ENCODE results near the gene NUAK1. TPM values are rescaled to one million over a fixed set of nuclear protein-coding genes. Genes with fewer than 3 reads are reported as not detected.

NUAK1 gene
- total RNA-seq, 1 experiment from 2014 or later = 1.3 TPM

- no peak for DNase-seq (ENCODE audit: low spot score)
- no peak for TF ChIP-seq EZH2 (IDR thresholded peaks at IDR 0.05; ENCODE audit: borderline replicate concordance, low read depth, low read length, poor library complexity, severe bottlenecking)
- TF ChIP-seq, protein P1, sequence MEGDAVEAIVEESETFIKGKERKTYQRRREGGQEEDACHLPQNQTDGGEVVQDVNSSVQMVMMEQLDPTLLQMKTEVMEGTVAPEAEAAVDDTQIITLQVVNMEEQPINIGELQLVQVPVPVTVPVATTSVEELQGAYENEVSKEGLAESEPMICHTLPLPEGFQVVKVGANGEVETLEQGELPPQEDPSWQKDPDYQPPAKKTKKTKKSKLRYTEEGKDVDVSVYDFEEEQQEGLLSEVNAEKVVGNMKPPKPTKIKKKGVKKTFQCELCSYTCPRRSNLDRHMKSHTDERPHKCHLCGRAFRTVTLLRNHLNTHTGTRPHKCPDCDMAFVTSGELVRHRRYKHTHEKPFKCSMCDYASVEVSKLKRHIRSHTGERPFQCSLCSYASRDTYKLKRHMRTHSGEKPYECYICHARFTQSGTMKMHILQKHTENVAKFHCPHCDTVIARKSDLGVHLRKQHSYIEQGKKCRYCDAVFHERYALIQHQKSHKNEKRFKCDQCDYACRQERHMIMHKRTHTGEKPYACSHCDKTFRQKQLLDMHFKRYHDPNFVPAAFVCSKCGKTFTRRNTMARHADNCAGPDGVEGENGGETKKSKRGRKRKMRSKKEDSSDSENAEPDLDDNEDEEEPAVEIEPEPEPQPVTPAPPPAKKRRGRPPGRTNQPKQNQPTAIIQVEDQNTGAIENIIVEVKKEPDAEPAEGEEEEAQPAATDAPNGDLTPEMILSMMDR (conservative IDR thresholded peaks at IDR 0.05; ENCODE audit: low read depth, low read length) = no peak
- no peak overlapping the region for H3K4me3 ChIP-seq (ENCODE audit: low read depth, low read length, poor library complexity, severe bottlenecking)
- no peaks in the 10 kb centered on the region for H3K4me1 ChIP-seq (ENCODE audit: insufficient read depth, low read length, poor library complexity, severe bottlenecking)
- no peaks in the 10 kb centered on the region for H3K27me3 ChIP-seq (replicated peaks; ENCODE audit: insufficient read depth, low read depth, low read length, poor library complexity)
- no peaks in the 10 kb centered on the region for H3K36me3 ChIP-seq (ENCODE audit: insufficient read depth, low read length, poor library complexity, severe bottlenecking)
- no TSS peak for BruUV-seq (replicated peaks)
- no peak overlapping the region for H3K27ac ChIP-seq (ENCODE audit: low read depth, low read length, poor library complexity, severe bottlenecking)
- H3K9me3 ChIP-seq (ENCODE audit: low read depth, low read length, poor library complexity, severe bottlenecking) = no peaks in the 10 kb centered on the region
- intact Hi-C loops (cut with micrococcal nuclease; ENCODE audit: unreplicated experiment) = no loop called here
- POLR2A ChIA-PET (ENCODE audit: low non-redundant PET) = no interaction called here
- CTCF ChIA-PET = no interaction called here
These were observed 106.8 kb downstream of the NUAK1 start for GRCh38 chr12:106031761-106032622.

DNA sequence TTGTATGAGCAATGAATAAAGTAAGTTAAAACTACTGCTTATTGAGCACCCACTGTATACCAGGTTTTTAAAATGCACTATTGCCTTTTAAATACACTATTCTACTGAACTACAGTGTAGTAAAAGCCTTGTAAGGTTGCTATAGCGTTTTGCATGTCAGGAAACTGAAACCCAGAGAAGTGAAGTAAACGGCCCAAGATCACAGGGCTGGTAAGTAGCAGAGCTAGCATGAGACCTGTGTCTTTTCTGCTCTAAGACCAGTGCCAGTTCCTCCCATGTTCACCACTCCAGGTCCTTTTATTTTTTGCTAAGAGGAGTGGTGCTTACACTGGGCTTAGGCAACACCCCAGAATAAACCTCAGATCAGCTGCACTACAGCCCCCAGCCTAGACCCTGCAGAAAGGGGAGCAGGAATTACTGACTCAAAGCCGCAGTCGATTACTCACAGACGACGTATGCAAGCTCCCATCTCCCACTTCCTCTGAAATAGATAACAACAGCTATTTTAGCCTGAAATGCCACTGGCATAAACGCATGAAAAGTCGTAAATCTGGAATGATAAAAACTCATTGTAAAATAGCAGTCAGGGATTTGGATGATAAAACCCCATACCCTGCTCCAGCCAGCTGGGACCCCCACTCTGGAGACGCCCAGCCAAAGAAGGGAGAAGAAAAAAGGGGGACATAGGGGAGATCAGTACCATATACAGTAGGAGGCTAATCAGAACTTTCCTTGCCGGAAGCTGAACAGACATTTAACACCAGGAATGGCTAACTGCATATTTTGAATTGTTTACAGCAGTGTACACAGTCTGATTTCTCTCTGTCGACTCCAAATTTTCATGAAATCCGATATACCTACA is 108.3 kb downstream of the NUAK1 start:
- intact Hi-C loops (cut with micrococcal nuclease; ENCODE audit: unreplicated experiment) = no loop called here
- BruUV-seq (replicated peaks) = no TSS peak
- Histone ChIP-seq H3K27ac (ENCODE audit: low read depth, low read length, poor library complexity, severe bottlenecking) (no peak overlapping the region), H3K27me3 (replicated peaks; ENCODE audit: insufficient read depth, low read depth, low read length, poor library complexity) (no peaks in the 10 kb centered on the region), H3K36me3 (ENCODE audit: insufficient read depth, low read length, poor library complexity, severe bottlenecking) (no peaks in the 10 kb centered on the region), H3K9me3 (ENCODE audit: low read depth, low read length, poor library complexity, severe bottlenecking) (no peaks in the 10 kb centered on the region), H3K4me1 (ENCODE audit: insufficient read depth, low read length, poor library complexity, severe bottlenecking) (no peaks in the 10 kb centered on the region), H3K4me3 (ENCODE audit: low read depth, low read length, poor library complexity, severe bottlenecking) (no peak overlapping the region)
- TF ChIP-seq EZH2 (IDR thresholded peaks at IDR 0.05; ENCODE audit: borderline replicate concordance, low read depth, low read length, poor library complexity, severe bottlenecking) = no peak
- TF ChIP-seq, protein P1 (conservative IDR thresholded peaks at IDR 0.05; ENCODE audit: low read depth, low read length) = no peak
- DNase-seq (ENCODE audit: low spot score) = no peak
- POLR2A ChIA-PET (ENCODE audit: low non-redundant PET) = no interaction called here
- CTCF ChIA-PET = no interaction called here

- H3K27me3 ChIP-seq (replicated peaks; ENCODE audit: insufficient read depth, low read depth, low read length, poor library complexity) = no peaks in the 10 kb centered on the region
- no peak for DNase-seq (ENCODE audit: low spot score)
- ChIA-PET CTCF (no interaction called here), POLR2A (ENCODE audit: low non-redundant PET) (no interaction called here)
- no peaks in the 10 kb centered on the region for H3K36me3 ChIP-seq (ENCODE audit: insufficient read depth, low read length, poor library complexity, severe bottlenecking)
- no peaks in the 10 kb centered on the region for H3K4me1 ChIP-seq (ENCODE audit: insufficient read depth, low read length, poor library complexity, severe bottlenecking)
- no TSS peak for BruUV-seq (replicated peaks)
- H3K9me3 ChIP-seq (ENCODE audit: low read depth, low read length, poor library complexity, severe bottlenecking) = no peaks in the 10 kb centered on the region
- intact Hi-C loops (cut with micrococcal nuclease; ENCODE audit: unreplicated experiment) = no loop called here
- TF ChIP-seq, protein P1 (conservative IDR thresholded peaks at IDR 0.05; ENCODE audit: low read depth, low read length) = no peak
- TF ChIP-seq EZH2 (IDR thresholded peaks at IDR 0.05; ENCODE audit: borderline replicate concordance, low read depth, low read length, poor library complexity, severe bottlenecking) = no peak
- no peak overlapping the region for H3K27ac ChIP-seq (ENCODE audit: low read depth, low read length, poor library complexity, severe bottlenecking)
- H3K4me3 ChIP-seq (ENCODE audit: low read depth, low read length, poor library complexity, severe bottlenecking) = no peak overlapping the region
These were observed 109.2 kb downstream of the NUAK1 start for GRCh38 chr12:106029532-106029931.
